ENCODE measurements around the gene PIK3R6.

The PIK3R6 gene

DNA sequence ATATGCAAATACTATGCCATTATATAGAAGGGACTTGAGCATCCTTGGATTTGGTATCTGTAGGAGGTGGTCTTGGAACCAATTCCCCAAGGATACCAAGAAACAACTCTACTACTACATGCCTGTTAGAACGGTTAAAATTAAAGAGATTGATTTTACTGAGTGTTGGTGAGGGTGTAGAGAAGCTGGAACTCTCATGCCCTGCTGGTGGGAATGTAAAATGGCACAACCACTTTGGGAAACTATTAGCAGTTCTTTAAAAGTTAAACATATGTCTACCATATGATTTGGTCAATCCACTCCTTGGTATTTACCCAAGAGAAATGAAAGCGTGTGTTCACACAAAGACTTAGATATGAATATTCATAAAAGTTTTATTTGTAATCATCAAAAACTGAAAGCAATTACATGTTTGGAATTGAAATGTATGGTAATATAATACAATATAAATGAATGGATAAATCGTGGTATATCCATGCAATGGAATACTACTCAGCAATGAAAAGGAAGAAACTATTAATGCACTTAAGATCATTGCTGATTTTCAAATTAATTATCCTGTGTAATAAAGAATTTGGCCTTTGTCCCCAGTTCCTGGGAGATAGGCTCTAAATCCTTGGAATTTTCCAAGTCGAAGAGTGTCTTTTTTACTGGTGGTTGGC is 76.1 kb downstream of the PIK3R6 start:
- DNase-seq = no peak

DNA sequence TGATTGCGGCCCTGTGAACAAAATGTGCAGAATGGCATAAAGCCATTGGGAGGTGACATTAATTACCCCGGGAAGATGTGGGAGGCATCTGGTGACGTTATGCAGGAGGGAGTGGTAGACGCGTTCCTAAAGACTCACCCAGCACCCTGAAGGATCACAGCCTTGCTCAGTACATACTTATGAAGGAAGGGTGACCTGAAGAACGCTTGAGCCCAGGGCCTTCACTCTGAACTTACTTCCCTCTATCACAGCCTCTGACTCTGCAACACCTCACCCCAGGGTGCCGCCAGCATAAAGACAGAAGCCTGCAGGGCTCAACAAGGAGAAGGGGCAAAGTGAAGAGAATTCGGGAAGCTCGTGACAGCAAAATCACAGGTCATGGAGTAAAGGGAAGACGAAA is 77.7 kb downstream of the PIK3R6 start:
- no peak for DNase-seq

DNA sequence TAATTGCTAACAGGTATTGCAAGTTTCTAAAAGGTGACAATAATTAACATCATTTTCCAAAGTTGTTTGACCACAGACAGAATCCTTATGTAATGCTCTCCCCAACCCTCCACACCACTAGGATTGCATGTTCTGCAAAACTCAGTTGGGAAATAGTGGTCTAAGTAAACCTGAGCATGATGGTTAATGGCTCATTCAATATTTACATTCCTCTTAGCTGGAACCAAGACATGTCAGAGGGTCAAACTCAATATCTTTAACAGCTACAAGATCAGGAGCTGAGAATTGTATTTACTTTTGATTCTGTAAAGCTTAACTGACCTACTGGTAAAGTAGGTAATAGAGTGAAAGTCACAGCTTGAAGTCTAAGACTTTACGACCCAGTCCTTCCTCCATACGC is 78.5 kb downstream of the PIK3R6 start:
- DNase-seq = no peak

DNA sequence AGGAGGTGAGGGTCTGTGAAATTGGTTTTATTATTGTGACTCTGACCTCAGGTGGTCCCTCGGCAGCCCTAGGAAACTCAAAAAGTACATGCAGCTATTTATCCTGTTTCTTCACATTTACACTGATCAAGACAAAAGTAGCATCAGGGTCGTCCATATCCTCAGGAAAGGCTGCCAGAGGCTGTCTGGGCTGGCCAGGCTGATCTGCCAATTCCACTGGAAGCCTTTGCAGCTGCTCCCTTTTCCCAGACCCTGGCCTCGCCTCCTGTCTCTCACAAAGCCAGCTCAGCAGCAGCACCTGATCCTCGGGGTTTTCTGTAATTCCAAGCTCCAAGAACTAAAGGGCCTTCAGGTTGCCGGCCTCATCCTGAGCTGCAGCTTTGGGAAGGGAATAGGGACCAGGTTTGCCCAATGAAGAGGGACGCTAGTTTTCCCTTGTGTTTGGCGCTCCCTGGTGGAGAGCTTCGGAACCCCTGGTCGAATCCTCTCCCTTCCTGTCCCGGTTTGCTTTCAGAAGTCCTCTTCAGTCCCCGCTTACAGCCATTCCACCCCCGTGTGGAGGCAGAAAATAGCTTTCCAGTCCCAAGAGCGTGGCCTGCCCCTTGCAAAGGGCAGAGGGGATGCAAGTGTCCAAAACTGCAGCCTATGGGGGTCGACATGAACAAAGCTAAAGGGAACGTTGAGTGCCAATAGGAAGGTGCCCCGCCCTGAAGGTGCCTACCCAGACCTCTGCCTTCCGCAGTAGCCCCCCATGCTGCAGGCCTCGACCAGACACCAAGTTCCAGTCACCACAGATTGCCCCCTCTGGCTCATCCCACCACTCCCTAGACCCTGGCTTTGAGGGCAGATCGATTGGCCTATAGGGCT is 81.7 kb downstream of the PIK3R6 start:
- DNase-seq = no peak

DNA sequence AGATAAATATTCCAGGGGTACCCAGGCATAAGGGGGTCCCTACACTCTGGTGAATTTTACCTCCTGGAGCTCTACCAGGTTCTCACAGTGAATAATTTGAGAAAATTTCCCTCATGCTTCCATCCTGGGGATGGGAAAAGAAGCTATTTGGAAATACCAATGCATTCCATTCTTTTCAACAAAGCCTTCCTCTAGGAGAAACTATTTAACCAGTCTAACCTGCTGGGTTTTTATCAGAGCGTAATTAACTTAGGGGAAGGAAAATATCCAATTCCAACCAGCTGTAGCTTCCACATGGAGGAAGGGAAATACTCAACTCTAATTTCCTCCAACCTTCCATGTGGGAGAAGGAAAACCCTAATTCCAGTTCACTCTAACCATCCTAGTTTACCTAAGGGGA is 85.3 kb downstream of the PIK3R6 start:
- no peak for DNase-seq

DNA sequence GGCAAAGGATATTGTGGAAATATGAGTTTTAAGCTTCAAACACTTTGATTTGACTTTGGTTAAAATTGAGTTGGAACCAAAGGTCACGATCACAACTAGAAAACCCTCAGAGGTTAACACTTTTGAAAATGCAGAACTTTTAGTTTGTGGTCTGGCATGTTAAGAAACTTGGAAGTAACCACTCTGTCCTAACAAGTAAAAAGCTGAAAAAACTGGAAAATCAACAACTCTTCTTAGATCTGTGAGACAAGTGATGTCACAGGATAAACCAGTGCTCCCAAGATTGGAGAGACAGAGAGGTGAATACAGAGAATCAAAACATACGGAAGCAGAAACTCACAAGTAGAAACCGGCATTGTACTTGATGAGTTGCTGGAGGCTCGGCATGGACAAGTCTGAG is 85.7 kb downstream of the PIK3R6 start:
- no peak for DNase-seq

DNA sequence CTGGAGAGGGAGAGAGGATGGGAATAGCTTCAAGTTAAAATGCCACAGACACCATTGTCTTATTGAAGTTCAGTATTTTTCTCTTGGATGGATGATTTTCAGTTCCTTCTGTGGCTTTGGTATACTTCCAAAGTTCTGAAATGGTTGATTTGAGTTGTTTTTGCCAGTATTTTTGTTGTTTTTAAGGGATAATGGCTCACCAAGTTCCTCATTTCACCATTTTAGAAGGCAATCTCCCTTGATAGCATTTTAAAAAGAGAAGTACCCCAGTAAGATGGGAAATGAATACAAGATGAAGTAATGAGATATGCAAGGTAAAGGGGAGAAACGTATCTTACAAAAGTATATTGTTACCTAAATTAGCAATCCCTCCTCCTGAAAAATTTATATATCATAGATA is 90.6 kb downstream of the PIK3R6 start:
- DNase-seq = no peak

DNA sequence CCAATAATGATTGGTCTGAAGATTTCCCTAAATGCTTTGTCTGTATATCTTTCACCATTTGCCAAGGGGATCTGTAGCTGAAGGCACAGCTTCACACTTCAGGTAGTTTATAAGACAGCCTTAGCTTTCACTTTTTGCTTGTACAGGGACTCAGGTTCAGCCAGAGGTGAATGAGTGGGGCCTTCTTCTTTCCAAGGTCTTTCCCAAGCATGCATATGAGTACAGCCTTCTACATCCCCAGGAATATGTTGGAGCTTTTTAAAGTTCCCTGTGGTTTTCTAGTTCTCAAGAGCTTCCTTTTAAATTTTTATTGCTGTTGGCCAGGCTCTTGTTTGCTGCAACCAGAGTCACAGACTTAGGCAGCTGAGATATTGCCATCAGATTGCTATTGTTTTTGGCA is 91.2 kb downstream of the PIK3R6 start:
- no peak for DNase-seq

DNA sequence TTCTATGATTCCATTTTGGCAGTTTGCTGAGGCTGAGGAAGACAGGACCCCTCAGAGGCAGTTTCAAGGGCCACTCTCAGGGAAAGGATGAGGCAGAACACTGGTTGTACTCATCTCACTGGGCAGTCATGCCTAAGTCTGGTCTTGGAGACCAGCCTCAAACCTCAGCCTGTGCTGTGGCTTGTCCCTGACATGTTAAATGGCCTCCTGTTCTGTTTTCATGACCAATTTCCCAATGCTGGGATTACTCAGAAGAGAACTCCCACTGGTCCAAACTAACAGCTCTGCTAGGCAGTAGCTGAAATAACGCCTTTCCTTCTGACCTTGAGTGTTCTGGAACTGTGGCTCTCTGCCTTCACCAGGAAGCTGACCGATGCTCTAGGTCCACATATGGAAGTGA is 100.7 kb downstream of the PIK3R6 start:
- no peak for DNase-seq

DNA sequence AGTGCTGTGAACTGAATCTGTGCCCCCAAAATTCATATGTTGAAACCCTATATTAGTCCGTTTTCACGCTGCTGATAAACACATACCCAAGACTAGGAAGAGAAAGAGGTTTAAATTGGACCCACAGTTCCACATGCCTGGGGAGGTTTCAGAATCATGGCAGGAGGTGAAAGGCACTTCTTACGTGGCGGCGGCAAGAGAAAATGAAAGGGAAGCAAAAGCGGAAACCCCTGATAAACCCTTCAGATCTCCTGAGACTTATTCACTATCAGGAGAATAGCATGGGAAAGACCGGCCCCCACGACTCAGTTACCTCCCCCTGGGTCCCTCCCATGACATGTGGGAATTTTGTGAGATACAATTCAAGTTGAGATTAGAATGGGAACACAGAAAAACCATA is 105.5 kb downstream of the PIK3R6 start:
- DNase-seq = no peak

DNA sequence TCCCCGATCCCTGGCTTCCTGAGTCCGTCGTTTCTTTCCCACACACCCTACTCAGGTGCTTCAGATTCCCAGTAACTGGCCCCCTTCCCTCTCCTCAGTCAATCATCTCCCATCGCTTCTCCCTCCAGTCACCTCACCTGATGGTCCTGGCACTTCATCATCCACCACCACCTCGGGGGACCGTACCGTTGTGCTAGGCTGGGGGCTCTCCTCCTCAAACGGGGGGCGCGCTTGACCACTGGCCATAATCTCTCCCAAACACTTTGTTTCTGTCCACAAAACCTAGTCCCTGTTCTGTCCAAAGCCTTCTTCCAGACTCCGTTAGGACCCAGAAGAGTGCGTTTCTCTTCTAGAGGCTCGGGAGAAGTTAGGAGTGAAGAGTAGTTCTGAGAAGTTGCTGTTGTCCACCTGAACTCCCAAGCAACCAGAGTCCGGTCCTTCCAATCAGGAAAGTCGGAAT is 109.3 kb downstream of the PIK3R6 start, which contains the start of gene SPDYE4:
SPDYE4 (minus strand) TSS at position 410 of the 460 bp plus-strand sequence; CDS start at position 246, 164 bp downstream.
- DNase-seq = no peak

DNA sequence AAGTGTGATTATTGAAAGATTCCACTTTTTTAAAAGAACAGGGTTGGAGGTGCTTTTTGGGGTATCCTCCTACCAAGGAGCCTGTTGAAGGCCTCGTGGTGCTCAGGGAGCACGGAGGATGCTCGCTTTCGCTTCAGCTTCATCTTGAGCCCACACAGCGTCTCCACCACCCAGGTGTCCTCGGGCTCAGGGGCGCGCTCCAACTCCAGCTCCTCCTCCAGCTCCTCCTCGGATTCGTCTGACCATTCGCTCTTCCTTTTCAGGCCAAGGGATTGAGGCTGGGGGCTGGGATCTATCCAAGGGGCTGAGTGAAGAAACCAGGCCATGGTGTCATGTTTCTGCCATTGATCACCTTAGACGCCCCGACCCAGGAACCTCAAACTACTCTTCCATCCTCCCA is 110.3 kb downstream of the PIK3R6 start:
- no peak for DNase-seq

DNA sequence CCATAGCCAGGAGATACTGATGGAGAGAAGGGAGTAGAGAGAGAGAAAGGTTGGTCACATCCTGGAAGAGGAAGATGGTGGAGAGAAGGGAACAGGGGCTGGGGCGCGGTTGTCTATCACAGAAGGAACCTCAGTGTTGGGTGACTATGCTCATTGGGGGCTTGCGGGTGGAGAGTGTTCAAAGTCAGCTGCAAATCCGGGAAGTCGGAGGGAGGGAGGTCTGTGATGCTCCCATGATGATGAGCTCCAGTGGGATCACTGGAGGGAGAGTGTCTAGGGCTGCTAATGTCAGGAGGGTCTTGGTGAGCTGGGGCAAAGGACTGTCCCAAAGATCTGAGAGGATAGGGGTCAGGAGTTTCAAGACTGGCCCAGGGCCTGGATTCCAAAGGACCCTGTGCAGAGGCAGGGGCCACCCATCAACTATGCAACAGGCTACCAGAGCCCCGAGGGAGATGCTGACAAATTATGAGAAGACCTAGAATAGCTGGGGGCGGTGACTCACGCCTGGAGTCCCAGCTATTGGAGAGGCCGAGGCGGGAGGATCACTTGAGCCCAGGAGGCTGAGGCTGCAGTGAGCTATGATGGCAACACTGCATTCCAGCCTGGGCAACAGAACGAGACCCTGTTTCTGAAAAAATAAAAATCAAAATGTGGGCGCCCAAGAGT is 111.8 kb downstream of the PIK3R6 start:
- no peak for DNase-seq

DNA sequence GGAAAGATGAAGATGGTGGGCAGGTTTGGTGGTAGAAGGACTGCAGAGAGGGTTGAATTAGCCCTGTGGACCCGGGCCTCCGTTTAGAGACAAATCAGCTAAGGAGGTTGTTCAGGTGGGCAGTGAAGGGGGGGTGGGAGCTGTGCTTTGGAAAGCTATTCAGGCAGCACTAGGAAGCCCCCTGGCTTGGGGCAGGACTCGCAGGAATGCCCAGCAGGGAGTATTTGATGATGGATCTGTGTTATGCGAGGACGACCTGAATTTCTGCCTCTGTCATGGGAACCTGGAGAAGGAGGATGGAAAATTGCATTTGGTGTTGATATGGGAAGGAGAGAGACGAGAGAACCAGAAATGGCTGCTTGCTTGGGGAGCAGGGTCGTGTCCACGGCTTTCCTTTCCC is 112.6 kb downstream of the PIK3R6 start:
- DNase-seq = no peak

DNA sequence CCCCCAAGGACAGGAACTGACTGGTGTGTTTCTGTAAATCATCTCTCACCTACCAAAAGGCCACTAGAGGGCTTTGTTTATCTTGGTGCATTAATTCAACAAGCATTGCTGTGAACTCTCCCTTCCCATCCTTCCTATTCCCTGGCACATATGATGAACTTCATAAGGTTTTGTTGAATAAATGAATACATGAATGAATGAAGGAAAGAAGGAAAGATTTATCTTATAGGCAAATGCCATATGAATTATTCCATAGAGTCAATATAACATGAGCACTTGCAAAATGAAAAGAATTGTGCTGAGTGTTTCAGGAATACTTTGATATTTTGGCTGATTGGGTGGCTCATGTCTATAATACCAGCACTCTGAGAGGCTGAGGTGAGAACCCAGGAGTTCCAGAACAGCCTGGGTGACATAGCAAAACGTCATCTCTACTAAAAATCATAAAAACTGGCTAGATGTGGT is 113.5 kb downstream of the PIK3R6 start:
- DNase-seq = no peak

DNA sequence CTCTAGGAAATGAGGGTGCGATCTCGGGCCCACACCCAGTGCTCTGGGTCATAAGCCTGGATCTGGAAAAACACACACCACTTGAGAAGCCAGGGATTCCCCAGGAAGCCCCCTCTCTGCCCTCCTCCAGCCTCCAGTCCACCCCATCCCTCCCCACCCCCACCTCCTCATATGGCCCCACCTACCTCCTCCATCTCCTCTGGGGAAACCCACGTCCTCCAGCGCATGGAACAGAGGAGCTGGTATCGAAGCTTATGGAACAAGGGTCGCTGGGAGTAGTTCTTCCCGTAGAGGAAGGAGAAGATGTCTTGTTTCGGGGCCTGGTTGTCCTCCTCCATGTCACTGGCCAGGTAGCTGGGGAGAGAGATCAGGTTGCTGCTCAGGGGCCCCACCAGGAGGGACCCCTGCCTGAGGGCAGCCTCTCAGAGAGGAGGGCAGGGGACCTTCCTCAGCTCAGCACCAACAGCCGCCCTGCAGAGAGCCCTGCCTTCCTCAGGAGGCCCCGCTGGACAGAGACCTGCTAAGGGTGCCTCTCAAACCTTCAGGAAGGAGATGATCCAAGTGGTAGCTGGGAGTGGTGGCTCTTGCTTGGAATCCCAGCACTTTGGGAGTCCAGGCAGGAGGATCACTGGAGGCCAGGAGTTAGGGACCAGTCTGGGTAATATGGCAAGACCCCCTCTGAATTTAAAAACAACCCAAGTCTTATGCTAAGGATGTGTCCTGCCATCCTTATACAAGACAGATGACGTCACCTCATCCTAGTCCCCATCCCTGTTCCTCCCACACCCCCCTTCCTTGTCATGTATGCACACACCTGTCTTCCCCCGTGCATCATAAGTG is 114.1 kb downstream of the PIK3R6 start:
- DNase-seq = no peak

All from NCI-H187 treated with DMSO at 0.1 percent for 48 hours (cell line).